ENCODE results near the gene C11orf91. TPM values are rescaled to one million over a fixed set of nuclear protein-coding genes. Genes with fewer than 3 reads are reported as not detected.

C11orf91 gene
- total and polyA plus RNA-seq, 2 of the 4 experiments (the other 2 are of a cell fraction): 0.10 TPM; not detected in 1

GRCh38 chr11:33731723-33732531 is 31.3 kb upstream of the C11orf91 start (continued):
- no peak for TF ChIP-seq SMC3 (IDR thresholded peaks at IDR 0.05; ENCODE audit: low read depth, low read length)

- H3K27me3 ChIP-seq (ENCODE audit: control insufficient read depth, insufficient read depth, low read length): no peaks in the 10 kb centered on the region
- dilution Hi-C loops (cut with HindIII; ENCODE audit: low sequenced_read_pairs, unreplicated experiment) (no loop called here), intact Hi-C loops (cut with micrococcal nuclease) (no loop called here), in situ Hi-C loops (cut with MboI; ENCODE audit: low sequenced_read_pairs) (no loop called here)
- ChIA-PET CTCF (no interaction called here), POLR2A (ENCODE audit: unreplicated experiment) (no interaction called here)
- H3K23ac ChIP-seq (ENCODE audit: low read depth, low read length): peak overlapping the region; percentile 87; the same call in 1 of the 2 replicates
- H2AK5ac ChIP-seq (ENCODE audit: low read depth, low read length): peak overlapping the region; percentile 1; the same call in 1 of the 2 replicates
- no peak for DNase-seq
- no peaks in the 10 kb centered on the region for H3K9me3 ChIP-seq (ENCODE audit: control insufficient read depth, insufficient read depth, low read length)
- no peak overlapping the region for H2BK120ac ChIP-seq (ENCODE audit: low read depth, low read length)
- H3K4me3 ChIP-seq (ENCODE audit: insufficient read depth, low read depth, low read length): no peak overlapping the region
- no peak overlapping the region; the same call in 1 of the 2 replicates for H4K5ac ChIP-seq (ENCODE audit: low read depth, low read length)
- no peak overlapping the region for H3K27ac ChIP-seq (ENCODE audit: insufficient read depth, low read length)
- H3K4ac ChIP-seq (ENCODE audit: low read depth, low read length): no peak overlapping the region
- peak overlapping the region in 1 of 2 experiments; percentile 6; a peak in 1 of 4 replicates for H4K8ac ChIP-seq (ENCODE audit: low read depth in 2 of 2, low read length in 2 of 2)
- H3K14ac ChIP-seq (replicated peaks; ENCODE audit: low read depth, low read length): 0 out of 2 replicates have a peak overlapping the region, but pooled peaks have one; percentile 29
- no peak overlapping the region for H3K18ac ChIP-seq (ENCODE audit: low read depth, low read length)
- peaks cover 59% of the 10 kb centered on the region for H4K20me1 ChIP-seq (ENCODE audit: insufficient read depth, low read length)
- no peak overlapping the region for H2BK20ac ChIP-seq (ENCODE audit: low read depth, low read length)
- no peak overlapping the region for H3K9ac ChIP-seq (ENCODE audit: low read depth, low read length)
- no peak overlapping the region for H3K56ac ChIP-seq (ENCODE audit: extremely low read depth, insufficient read depth, low read length)
- H2AFZ ChIP-seq (replicated peaks; ENCODE audit: low read length, poor library complexity): no peak overlapping the region
- ATAC-seq (ENCODE audit: low read depth): no peak
- H2BK5ac ChIP-seq (ENCODE audit: low read depth, low read length, poor library complexity, severe bottlenecking): peak overlapping the region; percentile 3
- H3K4me1 ChIP-seq (ENCODE audit: control insufficient read depth, insufficient read depth, low read length): peaks cover 11% of the 10 kb centered on the region
- peak overlapping the region; percentile 67 for H3K4me2 ChIP-seq (ENCODE audit: low read depth, low read length)
- H2AK9ac ChIP-seq (replicated peaks; ENCODE audit: low read depth, low read length, poor library complexity): no peak overlapping the region
- no peak overlapping the region for H2BK15ac ChIP-seq (ENCODE audit: low read depth, low read length)
- BruUV-seq (replicated peaks): no TSS peak
- peaks cover 0 to 30% of the 10 kb centered on the region in 2 experiments; a peak in 2 of 4 replicates for H3K79me1 ChIP-seq (ENCODE audit: low read depth in 1 of 2, low read length in 2 of 2)
- H3K36me3 ChIP-seq (ENCODE audit: control insufficient read depth, insufficient read depth, low read length): peaks cover 19% of the 10 kb centered on the region
- H3K9me1 ChIP-seq (ENCODE audit: insufficient read depth, low read length): peaks cover 21% of the 10 kb centered on the region
- no peak overlapping the region for H4K91ac ChIP-seq (ENCODE audit: insufficient read depth, low read depth, low read length)
- 48% methylated on average over 3 of the region's 7 CpGs; no CpG with 5 or more reads in 1 of the 2 experiments for WGBS, 2 experiments (ENCODE audit: extremely low coverage in 2 of 2, insufficient read length in 1 of 2)
- TF ChIP-seq POLR2A (IDR thresholded peaks at IDR 0.05; ENCODE audit: low read depth, low read length) (no peak), CHD1 (IDR thresholded peaks at IDR 0.05; ENCODE audit: low read depth, low read length) (no peak), RFX5 (IDR thresholded peaks at IDR 0.05; ENCODE audit: low read depth, low read length) (no peak), NFE2L2 (IDR thresholded peaks at IDR 0.05; ENCODE audit: low read depth, low read length) (no peak), ELK1 (IDR thresholded peaks at IDR 0.05; ENCODE audit: borderline replicate concordance, low read depth, low read length) (no peak), BHLHE40 (IDR thresholded peaks at IDR 0.05; ENCODE audit: low read depth, low read length) (no peak), RAD21 (IDR thresholded peaks at IDR 0.05; ENCODE audit: low read length) (no peak), FOS (IDR thresholded peaks at IDR 0.05; ENCODE audit: low read depth, low read length) (no peak), RCOR1 (IDR thresholded peaks at IDR 0.05; ENCODE audit: insufficient replicate concordance, low read length) (no peak), MAFK (IDR thresholded peaks at IDR 0.05; ENCODE audit: low read depth, low read length) (no peak), MAZ (IDR thresholded peaks at IDR 0.05; ENCODE audit: borderline replicate concordance, low read depth, low read length) (no peak)
- TF ChIP-seq, protein P1, sequence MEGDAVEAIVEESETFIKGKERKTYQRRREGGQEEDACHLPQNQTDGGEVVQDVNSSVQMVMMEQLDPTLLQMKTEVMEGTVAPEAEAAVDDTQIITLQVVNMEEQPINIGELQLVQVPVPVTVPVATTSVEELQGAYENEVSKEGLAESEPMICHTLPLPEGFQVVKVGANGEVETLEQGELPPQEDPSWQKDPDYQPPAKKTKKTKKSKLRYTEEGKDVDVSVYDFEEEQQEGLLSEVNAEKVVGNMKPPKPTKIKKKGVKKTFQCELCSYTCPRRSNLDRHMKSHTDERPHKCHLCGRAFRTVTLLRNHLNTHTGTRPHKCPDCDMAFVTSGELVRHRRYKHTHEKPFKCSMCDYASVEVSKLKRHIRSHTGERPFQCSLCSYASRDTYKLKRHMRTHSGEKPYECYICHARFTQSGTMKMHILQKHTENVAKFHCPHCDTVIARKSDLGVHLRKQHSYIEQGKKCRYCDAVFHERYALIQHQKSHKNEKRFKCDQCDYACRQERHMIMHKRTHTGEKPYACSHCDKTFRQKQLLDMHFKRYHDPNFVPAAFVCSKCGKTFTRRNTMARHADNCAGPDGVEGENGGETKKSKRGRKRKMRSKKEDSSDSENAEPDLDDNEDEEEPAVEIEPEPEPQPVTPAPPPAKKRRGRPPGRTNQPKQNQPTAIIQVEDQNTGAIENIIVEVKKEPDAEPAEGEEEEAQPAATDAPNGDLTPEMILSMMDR (conservative IDR thresholded peaks at IDR 0.05; ENCODE audit: low read depth, low read length): no peak
Measured at GRCh38 chr11:33730716-33731115, 30.1 kb upstream of the C11orf91 start.

Data from IMR-90 (cell line).